ENCODE measurements around the gene TCF25.

TCF25 gene

DNA sequence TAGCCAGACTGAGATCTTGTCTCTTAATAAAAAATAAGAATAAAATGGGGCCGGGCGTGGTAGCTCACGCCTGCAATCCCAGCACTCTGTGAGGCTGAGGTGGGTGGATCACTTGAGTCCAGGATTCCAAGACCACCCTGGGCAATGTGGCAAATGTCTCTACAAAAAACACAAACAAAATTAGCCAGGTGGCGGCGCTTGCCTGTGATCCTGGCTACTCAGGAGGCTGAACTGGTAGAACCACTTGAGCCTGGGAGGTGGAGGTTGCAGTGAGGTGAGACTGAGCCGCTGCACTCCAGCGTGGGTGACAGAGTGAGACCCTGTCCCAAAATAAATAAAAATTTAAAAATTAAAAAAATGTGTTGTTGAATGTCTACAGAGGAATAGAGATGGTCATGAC is 72.3 kb downstream of the TCF25 start:
- H3K4me3 ChIP-seq (replicated peaks; ENCODE audit: low read depth, low read length) = no peak overlapping the region

DNA sequence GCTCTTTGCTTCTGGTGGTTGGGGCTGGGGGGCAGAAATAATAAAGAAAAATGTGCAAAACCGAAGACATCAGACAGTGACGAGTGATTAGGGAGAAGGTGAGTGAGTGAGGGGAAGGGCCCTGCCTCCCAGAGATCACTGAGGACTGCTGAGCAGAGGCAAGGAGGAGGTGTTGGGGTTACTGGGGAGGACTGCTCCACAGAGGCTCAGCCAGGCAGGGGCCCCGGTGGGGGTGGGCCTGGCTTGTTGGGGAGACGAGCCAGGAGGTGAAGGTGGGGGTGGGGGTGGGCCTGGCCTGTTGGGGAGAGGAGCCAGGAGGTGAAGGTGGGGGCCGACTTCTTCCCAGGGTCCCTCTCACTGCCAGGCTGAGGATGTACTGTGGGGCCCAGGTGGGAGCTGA is 73.1 kb downstream of the TCF25 start:
- DNase-seq (ENCODE audit: extremely low read depth, low read depth) = no peak
- no peak for TF ChIP-seq CTCF (IDR thresholded peaks at IDR 0.05; ENCODE audit: low read depth, low read length, missing control alignments)
- no peak overlapping the region for H3K4me3 ChIP-seq (replicated peaks; ENCODE audit: low read depth, low read length)

More for the DNA sequence above, 72.3 kb downstream of the TCF25 start:
- TF ChIP-seq CTCF (IDR thresholded peaks at IDR 0.05; ENCODE audit: low read depth, low read length, missing control alignments) = no peak
- DNase-seq (ENCODE audit: extremely low read depth, low read depth) = no peak

DNA sequence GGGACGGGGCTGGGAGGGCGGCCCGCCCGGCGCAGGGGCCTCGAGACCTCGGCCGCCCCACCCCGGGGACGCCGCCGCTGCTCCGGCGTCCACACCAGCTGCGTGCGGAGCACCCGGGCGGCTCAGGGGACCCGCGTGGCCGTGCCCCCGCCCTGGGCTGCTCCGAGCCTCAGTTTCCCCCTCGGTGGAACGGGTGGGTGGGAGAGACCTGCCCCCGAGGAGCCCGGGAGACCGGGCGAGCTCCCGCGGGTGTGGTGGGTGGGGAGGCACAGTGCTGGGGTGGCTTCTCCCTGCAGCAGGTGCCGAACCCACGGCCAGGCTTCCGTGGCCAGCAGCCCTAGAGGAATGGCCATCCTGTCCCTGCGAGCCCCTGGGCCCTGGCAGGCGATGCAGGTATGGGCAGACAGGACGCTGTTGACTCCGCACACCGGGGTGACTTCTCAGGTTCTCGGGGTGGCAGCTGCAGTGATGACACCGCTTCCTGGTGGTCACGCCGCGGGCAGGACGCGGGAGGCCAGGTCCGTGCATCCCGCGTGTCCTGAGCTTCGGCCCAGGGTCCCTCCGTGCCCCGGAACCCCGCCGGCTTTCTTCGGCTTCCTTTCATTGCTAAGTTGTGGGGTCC is 75.8 kb downstream of the TCF25 start:
- no peak for DNase-seq (ENCODE audit: extremely low read depth, low read depth)
- peak overlapping the region; percentile 66 for H3K4me3 ChIP-seq (replicated peaks; ENCODE audit: low read depth, low read length)
- TF ChIP-seq CTCF (IDR thresholded peaks at IDR 0.05; ENCODE audit: low read depth, low read length, missing control alignments) = no peak

DNA sequence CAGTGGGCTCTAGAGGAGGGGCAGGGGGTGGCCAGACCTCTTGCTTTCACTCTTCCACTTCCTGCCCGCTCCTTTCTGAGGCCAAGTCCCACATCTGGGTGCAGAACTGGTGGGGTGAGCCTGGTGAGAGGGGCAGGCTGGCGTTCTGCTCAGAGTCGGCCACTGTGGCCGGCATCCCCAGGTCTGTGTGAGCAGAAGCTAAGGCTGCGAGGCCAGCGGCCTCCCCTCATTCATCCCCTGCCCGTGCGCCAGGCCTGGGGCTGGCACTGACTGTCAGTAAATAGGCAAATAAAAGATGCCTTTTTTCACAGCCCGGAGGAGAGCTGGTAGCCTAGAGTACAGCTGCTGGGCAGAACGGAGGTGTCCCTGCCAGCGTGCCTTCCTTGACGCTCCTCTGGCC is 76.4 kb downstream of the TCF25 start:
- TF ChIP-seq CTCF (IDR thresholded peaks at IDR 0.05; ENCODE audit: low read depth, low read length, missing control alignments) = no peak
- peak overlapping the region; percentile 66 for H3K4me3 ChIP-seq (replicated peaks; ENCODE audit: low read depth, low read length)
- DNase-seq (ENCODE audit: extremely low read depth, low read depth) = no peak

DNA sequence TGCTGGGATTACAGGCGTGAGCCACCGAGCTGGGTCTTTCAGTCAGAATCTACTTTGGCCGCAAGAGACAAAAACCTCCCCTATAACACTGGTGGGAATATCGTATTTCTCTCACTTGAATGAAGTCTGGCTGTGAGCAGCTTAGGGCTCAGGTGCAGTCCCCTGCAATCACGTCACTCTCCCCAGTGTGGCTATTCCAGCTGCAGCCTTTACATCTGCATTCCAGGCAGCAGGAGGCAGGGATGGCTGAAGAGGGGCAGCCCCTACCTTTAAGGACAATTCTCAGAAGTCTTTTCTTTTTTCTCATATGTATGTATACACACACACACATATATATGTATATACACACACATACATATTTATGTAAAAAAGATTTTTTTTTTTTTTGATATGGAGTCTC is 78.1 kb downstream of the TCF25 start:
- DNase-seq (ENCODE audit: extremely low read depth, low read depth) = no peak
- no peak overlapping the region for H3K4me3 ChIP-seq (replicated peaks; ENCODE audit: low read depth, low read length)
- no peak for TF ChIP-seq CTCF (IDR thresholded peaks at IDR 0.05; ENCODE audit: low read depth, low read length, missing control alignments)

DNA sequence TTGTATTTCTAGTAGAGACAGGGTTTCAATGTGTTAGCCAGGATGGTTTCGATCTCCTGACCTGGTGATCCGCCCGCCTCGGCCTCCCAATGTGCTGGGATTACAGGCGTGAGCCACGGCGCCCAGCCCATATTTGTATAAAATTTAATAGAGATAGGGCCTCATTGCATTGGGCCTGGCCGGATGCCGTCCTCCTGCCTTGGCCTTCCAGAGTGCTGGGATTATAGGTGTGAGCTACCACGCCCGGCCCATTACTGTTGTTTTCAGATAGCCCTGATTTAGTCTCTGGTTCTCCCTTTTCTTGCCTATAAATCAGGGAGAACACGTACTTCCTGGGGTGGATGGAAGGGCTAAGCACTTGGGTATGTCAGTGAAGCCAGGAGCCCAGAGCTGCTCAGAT is 78.7 kb downstream of the TCF25 start:
- TF ChIP-seq CTCF (IDR thresholded peaks at IDR 0.05; ENCODE audit: low read depth, low read length, missing control alignments) = no peak
- no peak overlapping the region for H3K4me3 ChIP-seq (replicated peaks; ENCODE audit: low read depth, low read length)
- no peak for DNase-seq (ENCODE audit: extremely low read depth, low read depth)

GRCh38 chr16:89952551-89952950 is 79.2 kb downstream of the TCF25 start:
- no peak for TF ChIP-seq CTCF (IDR thresholded peaks at IDR 0.05; ENCODE audit: low read depth, low read length, missing control alignments)
- no peak overlapping the region for H3K4me3 ChIP-seq (replicated peaks; ENCODE audit: low read depth, low read length)
- no peak for DNase-seq (ENCODE audit: extremely low read depth, low read depth)
